PFSK-1 (cell line): ENCODE results near the gene SPATA9.

Source experiments
- POLR2AphosphoS5 ChIP-seq: IDR thresholded peaks from 2 replicates; pipeline ENCODE4 v1.6.1; 2012; ENCODE audit warnings: low read depth, mild to moderate bottlenecking, control low read depth, low read length, moderate library complexity
- TF ChIP-seq, protein P1 (sequence below), 2 experiments: IDR thresholded peaks; 2 replicates each; pipeline versions ENCODE4 v1.6.1 to v1.8.0; 2011 to 2012; ENCODE audit warnings: low read depth in 2 of 2, low read length in 2 of 2, control low read depth in 1 of 2, inconsistent platforms in 1 of 2, mild to moderate bottlenecking in 1 of 2, moderate library complexity in 1 of 2; ENCODE audit not compliant: insufficient read depth in 1 of 2

DNA sequence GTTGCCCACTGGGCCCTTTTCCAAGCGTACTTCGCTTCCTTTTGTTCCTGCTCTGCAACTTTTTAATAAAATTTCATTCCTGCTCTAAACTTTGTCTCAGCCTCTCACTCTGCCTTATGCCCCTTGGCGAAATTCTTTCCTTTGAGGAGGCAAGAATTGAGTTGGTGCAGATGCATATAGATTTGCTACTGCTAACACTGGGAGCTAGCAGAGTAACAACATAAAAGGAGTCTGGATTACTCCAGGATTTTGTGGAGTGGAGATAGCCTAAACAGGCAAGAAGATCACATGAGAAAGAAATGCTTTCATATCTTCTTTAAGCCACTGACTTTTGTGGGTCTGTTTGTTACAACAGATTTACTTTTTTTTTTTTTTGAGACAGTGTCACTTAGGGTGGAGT, 49.1 kb downstream of the SPATA9 start:
- TF ChIP-seq POLR2AphosphoS5, result no peak
- TF ChIP-seq, protein P1, sequence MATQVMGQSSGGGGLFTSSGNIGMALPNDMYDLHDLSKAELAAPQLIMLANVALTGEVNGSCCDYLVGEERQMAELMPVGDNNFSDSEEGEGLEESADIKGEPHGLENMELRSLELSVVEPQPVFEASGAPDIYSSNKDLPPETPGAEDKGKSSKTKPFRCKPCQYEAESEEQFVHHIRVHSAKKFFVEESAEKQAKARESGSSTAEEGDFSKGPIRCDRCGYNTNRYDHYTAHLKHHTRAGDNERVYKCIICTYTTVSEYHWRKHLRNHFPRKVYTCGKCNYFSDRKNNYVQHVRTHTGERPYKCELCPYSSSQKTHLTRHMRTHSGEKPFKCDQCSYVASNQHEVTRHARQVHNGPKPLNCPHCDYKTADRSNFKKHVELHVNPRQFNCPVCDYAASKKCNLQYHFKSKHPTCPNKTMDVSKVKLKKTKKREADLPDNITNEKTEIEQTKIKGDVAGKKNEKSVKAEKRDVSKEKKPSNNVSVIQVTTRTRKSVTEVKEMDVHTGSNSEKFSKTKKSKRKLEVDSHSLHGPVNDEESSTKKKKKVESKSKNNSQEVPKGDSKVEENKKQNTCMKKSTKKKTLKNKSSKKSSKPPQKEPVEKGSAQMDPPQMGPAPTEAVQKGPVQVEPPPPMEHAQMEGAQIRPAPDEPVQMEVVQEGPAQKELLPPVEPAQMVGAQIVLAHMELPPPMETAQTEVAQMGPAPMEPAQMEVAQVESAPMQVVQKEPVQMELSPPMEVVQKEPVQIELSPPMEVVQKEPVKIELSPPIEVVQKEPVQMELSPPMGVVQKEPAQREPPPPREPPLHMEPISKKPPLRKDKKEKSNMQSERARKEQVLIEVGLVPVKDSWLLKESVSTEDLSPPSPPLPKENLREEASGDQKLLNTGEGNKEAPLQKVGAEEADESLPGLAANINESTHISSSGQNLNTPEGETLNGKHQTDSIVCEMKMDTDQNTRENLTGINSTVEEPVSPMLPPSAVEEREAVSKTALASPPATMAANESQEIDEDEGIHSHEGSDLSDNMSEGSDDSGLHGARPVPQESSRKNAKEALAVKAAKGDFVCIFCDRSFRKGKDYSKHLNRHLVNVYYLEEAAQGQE (IDR thresholded peaks at IDR 0.05; ENCODE audit: insufficient read depth in 1 of 2, low read depth in 2 of 2, low read length in 2 of 2), result no peak
